Gastrocnemius medialis (tissue), 4 donors: ENCODE results near the gene CEP70. TPM values are rescaled to one million over a fixed set of nuclear protein-coding genes. Genes with fewer than 3 reads are reported as not detected.
A peak's percentile ranks its signal among the peaks of the same experiment; 100 is the strongest.
"Not testable (repeated sequence)": the region's sequence is repeated elsewhere in the genome, so short reads cannot be mapped to it uniquely, and the experiment has no call there.

Experiments used
- ATAC-seq, 2 donors: fragments of 150-250 bp; one replicate each; pipeline ENCODE4 v1.9.1; 2016
- DNase-seq, 2 donors: peaks; one replicate each; pipeline ENCODE4 v3.0.0-alpha.2; 2019
- H3K27ac ChIP-seq, 4 donors: fragments of 200-600 bp; sonication (generic); 1 replicate in 1 of 4; 2 replicates in 3 of 4; pipeline ENCODE4 v1.5.1; 2016 to 2018; ENCODE audit warnings: mild to moderate bottlenecking in 2 of 4, moderate library complexity in 1 of 4
- H3K27me3 ChIP-seq, 3 donors: fragments of 200-600 bp; sonication (generic) in 2 of 3; 1 replicate in 1 of 3; 2 replicates in 2 of 3; pipeline versions ENCODE4 v1.5.1 to v1.6.0; 2016 to 2019; ENCODE audit warnings: mild to moderate bottlenecking in 1 of 3, moderate library complexity in 1 of 3
- H3K36me3 ChIP-seq, 2 donors: fragments of 200-600 bp; sonication (generic) in 1 of 2; one replicate each; pipeline ENCODE4 v1.5.1; 2017 to 2018
- H3K4me1 ChIP-seq, 2 donors: fragments of 200-600 bp; sonication (generic) in 1 of 2; one replicate each; pipeline ENCODE4 v1.5.1; 2016 to 2017; ENCODE audit warnings: mild to moderate bottlenecking in 2 of 2
- H3K4me3 ChIP-seq, 4 donors: fragments of 200-600 bp; sonication (generic) in 3 of 4; 1 replicate in 1 of 4; 2 replicates in 3 of 4; pipeline ENCODE4 v1.5.1; 2016 to 2019; ENCODE audit warnings: mild to moderate bottlenecking in 2 of 4
- H3K9me3 ChIP-seq, 3 donors: fragments of 200-600 bp; sonication (generic) in 2 of 3; 1 replicate in 1 of 3; 2 replicates in 2 of 3; pipeline ENCODE4 v1.5.1; 2016 to 2019
- CTCF ChIP-seq, 5 experiments: fragments of 450-650 bp in 3 of 5; fragments of 200-600 bp in 2 of 5; sonication (generic) in 2 of 5; IDR thresholded peaks in 4 of 5; conservative IDR thresholded peaks in 1 of 5; 1 replicate in 4 of 5; 2 replicates in 1 of 5; pipeline ENCODE4 v1.5.1; 2016 to 2019; ENCODE audit warnings: antibody characterized with exemption in 5 of 5, mild to moderate bottlenecking in 3 of 5, moderate library complexity in 3 of 5
- POLR2A ChIP-seq, 2 donors: fragments of 450-650 bp; IDR thresholded peaks; one replicate each; pipeline ENCODE4 v1.6.1; 2017; ENCODE audit warnings: antibody characterized with exemption in 2 of 2, mild to moderate bottlenecking in 2 of 2, moderate library complexity in 2 of 2
- in situ Hi-C, 4 donors: fragments of 200-750 bp; cut with MboI; loops; one replicate each; pipeline versions ENCODE4 v1.15.0 to v1.8.0; 2017; ENCODE audit warnings: low sequenced_read_pairs in 4 of 4
- intact Hi-C: fragments of 100-400 bp; cut with DNase I; formaldehyde crosslinking; loops from one replicate; pipeline ENCODE4 v1.15.1; 2023; ENCODE audit warnings: low total_unique reads
- total RNA-seq, 4 donors: library from RNA; depleted of rRNA; stranded (reverse); fragments of >200 nt; gene quantifications; one replicate each; pipeline versions ENCODE4 v1.1.0 to v1.2.3, GENCODE V29; 2016

The CEP70 gene
- total RNA-seq, 4 donors from 2014 or later: 9.8 to 17.4 (median 12.3) TPM

GRCh38 chr3:138578961-138579574 is 15.0 kb downstream of the CEP70 start:
- Histone ChIP-seq H3K36me3 (no peaks in the 10 kb centered on the region), H3K4me3 (no peak overlapping the region), H3K27me3 (no peaks in the 10 kb centered on the region), H3K27ac (no peak overlapping the region), H3K9me3 (no peaks in the 10 kb centered on the region), H3K4me1 (peaks cover 0 to 13% of the 10 kb centered on the region in 2 donors)
- TF ChIP-seq CTCF (IDR thresholded peaks at IDR 0.05 in 4 of 5, conservative IDR thresholded peaks at IDR 0.05 in 1 of 5): no peak
- intact Hi-C loops (no loop called here), in situ Hi-C loops (no loop called here)
- ATAC-seq (peak in 1 of 2 donors; percentile 64), DNase-seq (no peak)

- Histone ChIP-seq H3K4me1 (peaks cover 0 to 13% of the 10 kb centered on the region in 2 donors), H3K36me3 (no peaks in the 10 kb centered on the region), H3K27me3 (no peaks in the 10 kb centered on the region), H3K9me3 (no peaks in the 10 kb centered on the region), H3K27ac (no peak overlapping the region), H3K4me3 (no peak overlapping the region)
- in situ Hi-C loops: no loop called here
- intact Hi-C loops: no loop called here
- no peak for ATAC-seq
- DNase-seq: no peak
- no peak for TF ChIP-seq POLR2A (IDR thresholded peaks at IDR 0.05)
- no peak for TF ChIP-seq CTCF (IDR thresholded peaks at IDR 0.05 in 4 of 5, conservative IDR thresholded peaks at IDR 0.05 in 1 of 5)
These were observed 15.9 kb downstream of the CEP70 start for GRCh38 chr3:138578141-138578540.

GRCh38 chr3:138573138-138573537 is 20.9 kb downstream of the CEP70 start:
- intact Hi-C loops (no loop called here), in situ Hi-C loops (no loop called here)
- Histone ChIP-seq H3K27me3 (no peaks in the 10 kb centered on the region), H3K9me3 (no peaks in the 10 kb centered on the region), H3K4me1 (no peaks in the 10 kb centered on the region), H3K27ac (no peak overlapping the region), H3K4me3 (no peak overlapping the region), H3K36me3 (peaks cover 0 to 10% of the 10 kb centered on the region in 2 donors)
- DNase-seq: no peak
- ATAC-seq: no peak
- TF ChIP-seq CTCF (IDR thresholded peaks at IDR 0.05 in 4 of 5, conservative IDR thresholded peaks at IDR 0.05 in 1 of 5) (no peak), POLR2A (IDR thresholded peaks at IDR 0.05) (no peak)

GRCh38 chr3:138569624-138570023 is 24.4 kb downstream of the CEP70 start:
- in situ Hi-C loops, H3K27ac ChIP-seq, intact Hi-C loops, ATAC-seq, H3K4me3 ChIP-seq, H3K27me3 ChIP-seq, H3K4me1 ChIP-seq, DNase-seq, H3K9me3 ChIP-seq: not testable (repeated sequence)
- H3K36me3 ChIP-seq: peaks cover 0 to 10% of the 10 kb centered on the region in 2 donors

GRCh38 chr3:138569090-138569489 is 25.0 kb downstream of the CEP70 start:
- no peaks in the 10 kb centered on the region for H3K27me3 ChIP-seq
- ATAC-seq (no peak), DNase-seq (no peak)
- no peak overlapping the region for H3K27ac ChIP-seq
- H3K9me3 ChIP-seq: no peaks in the 10 kb centered on the region
- in situ Hi-C loops: no loop called here
- H3K4me1 ChIP-seq: no peaks in the 10 kb centered on the region
- peaks cover 0 to 10% of the 10 kb centered on the region in 2 donors for H3K36me3 ChIP-seq
- H3K4me3 ChIP-seq: no peak overlapping the region
- TF ChIP-seq POLR2A (IDR thresholded peaks at IDR 0.05) (no peak), CTCF (IDR thresholded peaks at IDR 0.05 in 4 of 5, conservative IDR thresholded peaks at IDR 0.05 in 1 of 5) (no peak)
- intact Hi-C loops: no loop called here
